Erythroblast (primary cell): Measurements from ENCODE around the gene PRPF19.

ENCODE experiments used
- GATA1 ChIP-seq: IDR thresholded peaks from 2 replicates; pipeline ENCODE4 v1.6.1; 2011; ENCODE audit warnings: low read depth, mild to moderate bottlenecking, control low read depth, low read length, moderate library complexity
- POLR2A ChIP-seq: IDR thresholded peaks from 2 replicates; pipeline ENCODE4 v1.6.1; 2011; ENCODE audit warnings: mild to moderate bottlenecking, low read length

DNA sequence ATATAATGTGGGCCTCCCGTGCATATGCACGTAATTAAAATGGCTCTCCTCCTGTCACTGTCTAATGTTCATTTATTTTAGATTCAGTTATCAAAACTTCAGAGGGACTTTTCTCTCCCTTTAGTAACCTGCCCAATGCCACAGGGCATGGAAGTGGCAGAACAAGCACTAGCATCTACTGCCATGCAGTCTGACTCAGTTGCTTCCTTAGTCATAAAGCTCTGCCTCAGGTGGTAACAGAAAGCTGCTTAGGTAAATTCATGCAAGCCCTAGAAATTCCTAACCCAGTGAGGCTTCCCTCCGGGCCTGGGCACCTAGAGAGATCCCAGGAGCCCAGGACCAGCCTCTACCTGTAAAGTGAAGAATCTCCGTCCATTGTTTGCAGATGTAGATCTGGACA is 8.9 kb downstream of the PRPF19 start:
- no peak for TF ChIP-seq POLR2A
- no peak for TF ChIP-seq GATA1
